ENCODE measurements around the gene SERF1A. TPM values are rescaled to one million over a fixed set of nuclear protein-coding genes. Genes with fewer than 3 reads are reported as not detected.
"Not testable (repeated sequence)": the region's sequence is repeated elsewhere in the genome, so short reads cannot be mapped to it uniquely, and the experiment has no call there.

The SERF1A gene
- 7.0 TPM for total RNA-seq
- long read RNA-seq, transcript SERF1A-201 (3 exons, 963 nt) = major isoform, 9 of 13 reads
- long read RNA-seq, partial matches to known transcripts = 0 of 13 reads
- long read RNA-seq, other reads (novel, unspliced or antisense) = 1 of 13 reads

DNA sequence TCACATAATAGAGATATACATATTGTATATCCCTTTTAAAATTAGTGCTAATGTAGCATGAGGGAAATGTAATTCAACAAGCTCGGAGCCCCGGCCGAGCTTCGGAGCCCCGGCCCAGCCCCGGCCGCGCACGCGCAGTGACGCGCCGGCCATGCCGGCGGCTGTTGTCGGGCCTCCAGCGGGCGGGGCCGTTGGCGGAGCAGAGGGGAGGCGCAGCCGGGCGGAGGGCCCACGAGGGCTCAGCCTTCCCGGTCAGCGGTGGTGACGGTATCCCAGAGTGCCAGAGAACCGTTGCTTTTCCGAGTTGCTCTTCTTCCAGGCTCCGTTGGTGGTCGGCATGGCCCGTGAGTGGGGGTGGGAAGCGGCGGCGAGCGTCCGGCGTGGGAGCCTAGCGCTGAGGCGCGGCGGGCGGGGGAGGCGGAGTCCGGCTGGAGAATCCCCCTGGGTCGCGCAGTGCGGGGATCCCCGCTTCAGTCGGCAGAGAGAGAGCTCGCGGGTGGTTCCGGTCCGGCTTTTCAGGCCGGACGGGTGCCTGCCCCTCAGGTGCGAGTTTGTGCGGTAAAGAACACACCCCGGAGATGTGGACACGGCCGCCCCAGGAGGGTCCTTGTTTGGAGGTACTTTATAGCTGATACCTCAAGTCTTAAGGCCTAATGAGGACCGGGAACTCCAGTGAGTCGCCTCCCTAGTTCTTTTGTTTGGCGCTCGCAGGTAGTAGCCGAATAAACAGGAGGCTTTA is at the start of gene SERF1A:
SERF1A (plus strand) TSS at position 137 of the 739 bp plus-strand sequence; CDS start at position 338, 201 bp downstream.
- intact Hi-C loops (cut with DNase I) = not testable (repeated sequence)
- ATAC-seq (ENCODE audit: poor library complexity) = peak; percentile 100

DNA sequence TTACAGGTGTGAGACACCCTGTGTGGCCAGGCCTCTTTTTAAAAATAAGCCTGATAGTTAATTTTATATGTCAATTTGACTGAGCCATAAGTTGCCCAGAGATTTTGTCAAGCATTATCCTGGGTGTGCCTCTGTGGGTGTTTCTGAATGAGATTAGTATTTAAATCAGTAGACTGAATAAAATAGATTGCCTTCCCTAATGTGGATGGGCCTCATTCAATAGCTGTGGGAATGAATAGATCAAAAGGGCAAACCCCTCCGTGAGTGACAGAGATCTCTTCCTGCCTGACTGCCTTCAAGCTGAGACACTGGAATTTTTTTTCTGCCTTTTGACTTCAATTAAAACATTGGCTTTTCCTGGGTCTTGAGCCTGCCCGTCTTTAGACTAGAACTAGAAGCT is 33.7 kb upstream of the SERF1A start:
- intact Hi-C loops (cut with DNase I); ATAC-seq (ENCODE audit: poor library complexity); DNase-seq: not testable (repeated sequence)

More for the DNA sequence above, at the start of gene SERF1A:
- not testable (repeated sequence) for DNase-seq

DNA sequence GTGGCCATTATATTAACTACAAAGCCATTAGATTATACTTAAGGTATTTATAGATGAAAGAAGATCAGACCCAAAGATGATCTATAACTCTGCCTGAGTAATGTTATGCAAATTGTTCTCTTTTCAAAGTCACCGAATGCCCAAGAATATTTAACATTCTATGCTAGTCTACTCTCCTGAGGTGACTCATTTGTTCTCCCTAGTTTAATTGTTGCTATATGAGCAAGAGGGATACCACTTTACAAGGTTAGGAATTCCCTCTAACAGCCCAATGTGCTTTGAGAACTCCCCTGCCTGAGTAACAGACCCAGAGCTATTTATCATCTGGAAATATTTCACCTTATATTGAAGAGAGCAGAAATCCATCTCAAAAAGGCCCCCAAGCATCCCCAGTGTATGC is 29.8 kb upstream of the SERF1A start:
- DNase-seq; ATAC-seq (ENCODE audit: poor library complexity); intact Hi-C loops (cut with DNase I): not testable (repeated sequence)

DNA sequence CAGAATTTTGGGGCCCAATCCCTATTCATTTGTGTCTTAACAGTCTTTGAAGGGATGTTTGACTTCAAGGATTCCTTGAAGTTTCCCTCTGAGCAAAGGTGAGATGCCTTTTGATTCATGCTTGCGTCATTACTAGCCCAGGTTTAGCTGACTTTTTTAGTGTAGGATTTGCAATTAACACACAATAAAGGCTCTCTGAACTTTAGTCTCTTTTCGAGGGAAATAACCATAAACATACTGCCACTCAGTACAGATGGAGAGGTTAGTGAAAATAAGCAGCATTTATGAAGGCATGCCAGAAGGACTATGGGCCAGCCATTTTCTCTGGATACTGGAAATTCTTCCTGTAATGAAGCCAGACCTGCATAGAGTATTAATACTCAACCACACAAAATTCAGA is 4.4 kb upstream of the SERF1A start:
- intact Hi-C loops (cut with DNase I); DNase-seq; ATAC-seq (ENCODE audit: poor library complexity): not testable (repeated sequence)

DNA sequence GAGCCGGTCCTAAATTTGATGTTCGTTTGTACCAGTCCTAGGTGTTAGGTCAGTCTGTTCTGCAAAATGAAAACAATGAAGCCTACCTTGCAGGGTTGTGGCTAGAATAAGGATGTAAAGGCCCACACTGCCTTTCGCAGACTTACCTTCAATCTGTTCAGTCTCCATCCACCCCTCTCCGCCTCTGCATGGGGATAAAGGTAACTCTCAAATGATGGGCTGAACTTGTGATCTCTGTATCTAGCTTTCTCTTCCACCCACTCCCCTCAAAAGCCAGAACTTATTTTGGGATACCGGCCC is 753 bp downstream of the SERF1A start:
- peak; percentile 41 for ATAC-seq (ENCODE audit: poor library complexity)
- DNase-seq; intact Hi-C loops (cut with DNase I): not testable (repeated sequence)

DNA sequence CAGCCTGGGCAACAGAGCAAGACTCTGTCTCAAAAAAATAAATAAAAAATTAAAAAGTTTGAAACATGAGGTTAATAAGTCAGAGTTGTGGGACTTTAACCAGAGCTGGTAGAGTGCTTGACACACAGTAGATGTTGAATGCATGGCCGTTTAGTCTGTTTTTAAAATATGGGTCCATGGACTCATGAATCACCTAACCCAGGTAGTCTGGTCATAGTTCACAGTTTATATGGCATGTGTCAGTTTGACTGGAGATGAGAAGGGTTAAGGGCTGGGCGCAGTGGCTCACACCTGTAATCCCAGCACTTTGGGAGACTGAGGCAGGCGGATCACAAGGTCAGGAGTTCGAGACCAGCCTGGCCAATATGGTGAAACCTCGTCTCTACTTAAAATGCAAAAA is 6.2 kb downstream of the SERF1A start:
- intact Hi-C loops (cut with DNase I); DNase-seq: not testable (repeated sequence)

DNA sequence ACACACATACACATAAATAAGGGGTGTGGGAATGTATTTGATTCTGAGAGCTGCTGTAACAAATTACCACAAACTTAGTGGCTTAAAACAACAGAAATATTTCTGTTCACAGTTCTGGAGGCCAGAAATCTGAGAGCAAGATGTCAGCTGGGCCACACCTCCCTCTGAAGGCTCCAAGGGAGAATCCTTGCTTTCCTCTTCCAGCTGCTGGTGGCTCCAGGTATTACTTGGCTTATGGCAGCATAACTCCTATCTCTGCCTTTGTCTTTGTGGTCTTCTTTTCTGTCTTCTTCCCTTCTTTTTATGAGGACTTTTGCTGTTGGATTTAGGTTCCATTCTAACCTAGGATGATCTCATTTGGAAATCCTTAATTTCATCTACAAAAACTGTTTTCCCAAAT is 16.4 kb downstream of the SERF1A start:
- intact Hi-C loops (cut with DNase I); ATAC-seq (ENCODE audit: poor library complexity); DNase-seq: not testable (repeated sequence)

More for the DNA sequence above, 6.2 kb downstream of the SERF1A start:
- not testable (repeated sequence) for ATAC-seq (ENCODE audit: poor library complexity)

DNA sequence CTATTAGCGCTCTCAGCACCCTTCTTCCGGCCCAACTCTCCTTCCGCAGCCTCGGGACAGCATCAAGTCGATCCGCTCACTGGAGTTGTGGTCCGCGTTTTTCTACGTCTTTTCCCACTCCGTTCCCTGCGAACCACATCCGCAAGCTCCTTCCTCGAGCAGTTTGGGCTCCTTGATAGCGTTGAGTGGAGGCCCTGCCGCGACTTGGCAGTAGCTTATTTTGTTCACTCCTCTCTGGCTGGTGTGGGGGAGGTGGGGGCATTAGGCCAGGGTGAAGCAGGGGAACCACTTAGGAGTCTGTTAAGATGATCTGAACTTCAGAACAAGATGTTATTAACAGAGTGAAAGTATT is 24.7 kb downstream of the SERF1A start:
- DNase-seq; intact Hi-C loops (cut with DNase I): not testable (repeated sequence)
- peak; percentile 47 for ATAC-seq (ENCODE audit: poor library complexity)

DNA sequence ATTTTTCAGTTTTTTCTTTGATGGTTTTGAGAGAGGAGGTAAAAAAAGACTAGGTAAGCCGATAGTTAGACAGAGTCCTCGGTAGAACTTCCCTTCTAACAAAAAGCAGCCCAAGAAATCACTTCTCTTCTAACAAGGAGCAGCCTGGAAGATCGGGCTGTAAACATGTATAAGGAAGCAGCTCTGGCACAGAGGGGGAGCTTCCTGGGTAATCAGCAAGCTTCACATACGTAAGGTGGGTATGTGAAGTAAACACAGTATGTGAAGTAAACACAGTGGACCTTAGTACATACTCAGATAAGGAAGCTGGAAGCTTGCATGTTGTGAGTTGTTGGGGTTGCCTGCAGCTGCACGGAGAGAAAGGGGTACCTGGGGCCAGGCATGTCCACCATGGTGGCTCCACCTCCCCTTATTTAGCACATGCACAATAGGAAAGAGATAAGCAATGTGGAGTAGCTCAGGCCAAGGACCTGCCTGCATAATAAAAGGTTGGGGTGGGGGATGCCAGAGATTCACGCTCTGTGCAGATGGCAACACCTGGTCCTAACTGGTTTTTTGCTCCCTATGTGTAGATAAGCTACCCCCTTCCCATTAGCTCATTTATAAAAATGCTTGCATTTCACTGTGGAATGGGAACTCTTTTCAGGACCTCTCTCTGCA is 31.4 kb downstream of the SERF1A start:
- ATAC-seq (ENCODE audit: poor library complexity) = peak; percentile 32
- intact Hi-C loops (cut with DNase I); DNase-seq: not testable (repeated sequence)

DNA sequence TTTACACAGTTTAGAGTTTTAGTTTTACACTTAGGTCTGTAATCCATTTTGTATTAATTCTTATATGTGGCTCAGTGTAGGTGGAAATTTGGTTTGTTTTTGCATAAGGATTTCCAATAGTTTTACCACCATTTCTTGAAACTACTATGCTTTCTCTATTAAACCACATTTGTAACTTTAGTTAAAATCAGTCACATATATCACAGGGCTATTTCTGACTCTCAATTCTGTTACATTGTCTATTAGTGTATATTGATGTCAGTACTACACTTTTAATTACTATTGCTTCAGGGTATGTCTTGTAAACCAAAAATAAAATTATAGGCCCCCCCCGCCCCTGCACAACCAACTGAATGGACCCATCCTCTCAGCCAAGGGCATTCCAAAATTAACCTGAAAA is 32.1 kb downstream of the SERF1A start:
- DNase-seq; ATAC-seq (ENCODE audit: poor library complexity); intact Hi-C loops (cut with DNase I): not testable (repeated sequence)

DNA sequence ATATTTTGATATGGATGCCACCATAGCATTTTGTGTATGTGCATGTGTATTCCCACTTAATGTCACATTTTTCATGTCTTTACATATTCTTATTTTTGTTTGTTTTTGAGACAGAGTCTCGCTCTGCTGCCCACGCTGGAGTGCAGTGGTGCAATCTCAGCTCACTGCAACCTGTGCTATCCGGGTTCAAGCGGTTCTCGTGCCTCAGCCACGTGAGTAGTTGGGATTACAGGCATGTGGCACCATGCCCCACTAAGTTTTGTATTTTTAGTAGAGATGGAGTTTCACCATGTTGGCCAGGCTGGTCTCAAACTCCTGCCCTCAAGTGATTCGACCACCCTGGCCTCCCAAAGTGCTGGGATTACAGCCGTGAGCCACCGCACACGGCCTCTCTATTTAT is 52.6 kb downstream of the SERF1A start:
- ATAC-seq (ENCODE audit: poor library complexity); DNase-seq; intact Hi-C loops (cut with DNase I): not testable (repeated sequence)

Other genes with a start within 250 kb of the SERF1A start
- 15.1 TPM for gene SMN1, start 24.4 kb downstream of the SERF1A start, total RNA-seq
- 4.2 TPM for gene NAIP, start 124.7 kb downstream of the SERF1A start, total RNA-seq
- gene GTF2H2, start 167.0 kb downstream of the SERF1A start, total RNA-seq = 13.9 TPM